Eye (tissue), 1 donor: ENCODE results near the gene GRM7.

Experiments used
- DNase-seq: peaks from one replicate; pipeline ENCODE4 v3.0.0-alpha.2; 2015

GRM7 gene

DNA sequence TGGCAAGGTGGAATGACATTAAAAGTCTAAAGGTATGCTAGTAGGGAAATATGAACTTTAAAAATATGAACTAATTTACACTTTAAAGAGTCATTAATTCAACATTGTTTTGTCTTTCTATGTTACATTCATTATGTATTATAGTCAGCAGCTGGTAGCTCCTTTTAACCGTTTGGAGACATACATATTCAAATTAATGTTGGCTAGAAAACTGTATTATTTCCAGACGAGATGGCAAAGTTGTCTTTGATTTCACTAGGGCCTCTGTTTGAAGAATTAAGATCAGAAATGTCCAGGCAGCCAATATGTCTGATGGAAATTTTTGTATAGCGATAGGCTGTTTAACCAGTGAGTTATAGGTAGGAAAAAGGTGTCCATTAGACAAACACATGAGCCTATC lies 817.6 kb downstream of the GRM7 start:
- DNase-seq, result no peak

DNA sequence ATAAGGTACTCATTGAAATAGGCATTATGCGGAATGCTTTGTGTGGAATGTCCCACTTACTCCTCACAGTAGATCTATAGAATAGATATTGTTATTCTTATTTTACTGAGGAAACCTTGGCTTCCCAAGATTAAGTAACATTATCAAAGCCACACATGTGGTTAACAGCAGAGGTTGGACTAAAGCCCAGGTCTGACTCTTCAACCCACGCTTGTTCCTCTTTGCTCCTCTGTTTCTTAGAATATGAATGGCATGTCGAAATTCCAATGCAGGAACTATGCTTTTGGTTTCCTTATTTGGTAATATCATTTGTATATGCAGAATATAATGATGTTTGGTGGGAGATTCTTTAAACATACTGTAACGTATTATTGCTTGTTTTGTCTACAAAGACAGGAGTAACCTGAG lies 821.9 kb downstream of the GRM7 start:
- DNase-seq, result peak; percentile 50

GRCh38 chr3:7683426-7683825 lies 822.5 kb downstream of the GRM7 start:
- DNase-seq, result no peak

- no peak for DNase-seq
Measured at GRCh38 chr3:7684182-7684715, 823.3 kb downstream of the GRM7 start.

GRCh38 chr3:7687428-7688147 lies 826.7 kb downstream of the GRM7 start:
- DNase-seq, result no peak

DNA sequence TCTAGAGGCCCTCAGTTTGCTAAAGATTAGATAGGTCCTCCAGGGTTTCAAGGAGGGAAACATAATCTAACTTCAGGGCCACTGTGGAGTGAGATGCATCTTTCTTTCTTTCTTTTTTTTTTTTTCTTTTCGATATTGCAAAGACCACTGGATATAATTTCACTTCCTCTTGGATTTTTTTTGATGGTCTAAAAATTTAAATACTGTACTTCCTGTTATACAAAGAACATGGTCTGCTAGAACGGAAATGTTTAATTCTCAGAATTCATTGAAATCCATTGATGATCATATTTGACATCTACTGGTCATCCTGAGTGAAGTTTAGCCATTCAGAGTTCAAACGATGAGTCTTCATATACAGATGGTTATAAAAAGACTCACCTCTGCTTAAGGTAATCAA lies 832.0 kb downstream of the GRM7 start:
- DNase-seq, result no peak

- DNase-seq, result no peak
Measured at GRCh38 chr3:7693976-7694375, 833.1 kb downstream of the GRM7 start.

DNA sequence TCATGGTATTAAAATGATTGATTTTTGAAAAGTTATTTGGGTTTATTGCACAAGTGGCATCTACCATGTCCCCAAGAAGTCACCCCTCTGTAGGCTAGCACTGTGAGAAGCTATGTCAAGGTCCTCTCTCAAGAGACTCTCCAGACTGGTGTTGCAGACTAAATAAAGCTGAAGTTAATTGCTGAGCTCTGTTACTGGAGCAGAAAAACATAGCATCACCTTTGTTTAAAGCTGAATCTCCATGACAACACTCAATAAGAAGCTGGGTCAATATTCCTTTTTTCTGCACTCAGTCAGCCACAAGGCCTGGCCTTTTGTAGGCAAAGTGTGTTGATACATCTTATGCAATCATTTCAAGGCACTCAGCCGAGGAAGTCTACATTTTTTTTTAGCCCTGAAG lies 834.1 kb downstream of the GRM7 start:
- DNase-seq, result peak; percentile 69

GRCh38 chr3:7696320-7696719 lies 835.4 kb downstream of the GRM7 start:
- DNase-seq, result peak; percentile 30

- no peak for DNase-seq
Measured at GRCh38 chr3:7697548-7697947, 836.6 kb downstream of the GRM7 start.

GRCh38 chr3:7700539-7700938 lies 839.6 kb downstream of the GRM7 start:
- DNase-seq, result no peak

DNA sequence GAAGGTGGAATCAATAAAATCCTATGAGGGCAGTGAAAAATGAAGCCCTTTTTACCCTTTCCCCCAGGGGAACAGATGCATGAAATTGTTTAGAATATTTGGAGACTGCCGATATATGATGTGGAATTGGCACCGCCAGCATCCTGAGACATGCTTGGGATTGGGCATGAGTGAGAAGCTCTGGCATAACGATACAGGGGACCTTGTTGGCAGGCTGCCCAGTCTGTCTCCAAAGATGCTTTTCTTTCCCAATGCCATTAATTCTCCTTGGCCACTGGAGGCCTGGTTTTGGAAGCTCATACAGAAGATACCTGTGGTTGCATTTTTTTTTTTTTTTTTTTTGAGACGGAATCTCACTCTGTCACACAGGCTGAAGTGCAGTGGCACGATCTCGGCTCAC lies 840.1 kb downstream of the GRM7 start:
- no peak for DNase-seq

GRCh38 chr3:7707187-7707586 lies 846.3 kb downstream of the GRM7 start:
- no peak for DNase-seq

DNA sequence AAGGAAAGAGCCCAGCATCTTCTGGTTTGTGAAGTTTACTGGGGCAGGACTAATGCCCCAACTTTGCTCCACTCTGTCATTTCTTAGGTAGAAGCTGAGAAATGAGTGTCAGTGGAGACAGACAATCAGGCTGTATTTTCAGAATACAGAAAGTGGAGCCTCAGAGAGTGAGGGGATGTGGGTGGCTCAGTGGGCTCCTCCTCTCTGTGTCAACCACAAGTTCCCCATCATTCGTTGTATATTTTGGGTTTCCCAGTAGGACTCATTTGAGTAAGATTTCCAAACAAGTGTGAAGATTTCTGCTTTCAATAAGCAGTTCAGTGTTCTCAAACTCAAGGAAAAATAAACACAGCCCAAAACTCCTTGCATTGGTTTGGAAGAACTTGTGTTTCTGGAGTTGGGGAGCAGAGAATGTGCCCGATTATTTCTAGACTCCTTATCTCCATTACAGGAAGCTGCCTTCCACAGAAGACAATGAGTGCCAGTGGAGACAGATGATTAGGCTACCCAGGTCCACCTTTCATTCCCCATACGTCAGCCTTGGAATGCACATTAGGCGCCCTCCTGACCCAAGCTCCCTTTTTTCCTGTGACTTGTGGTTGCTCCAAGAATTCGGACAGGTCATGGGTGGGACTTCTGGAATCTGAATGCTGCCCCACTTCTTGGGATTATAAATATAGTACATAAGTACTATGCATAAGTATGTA lies 848.6 kb downstream of the GRM7 start:
- DNase-seq, result no peak

DNA sequence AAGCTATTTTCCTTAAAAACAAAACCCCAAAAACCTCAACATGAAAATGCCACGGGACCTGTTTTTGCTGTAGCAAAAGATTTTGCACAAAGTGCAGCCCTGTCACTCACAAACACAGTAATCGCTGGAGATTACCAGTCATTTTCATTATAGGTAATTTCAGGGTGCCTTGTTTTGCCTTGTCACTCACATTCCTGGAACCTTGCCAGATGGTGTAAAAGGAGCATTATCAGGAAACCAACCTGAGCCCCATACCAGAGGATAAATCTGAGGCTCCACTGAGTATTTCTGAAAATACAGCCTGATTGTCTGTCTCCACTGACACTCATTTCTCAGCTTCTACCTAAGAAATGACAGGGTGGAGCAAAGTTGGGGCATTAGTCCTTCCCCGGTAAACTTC lies 849.4 kb downstream of the GRM7 start:
- DNase-seq, result peak; percentile 32

GRCh38 chr3:7713724-7714123 lies 852.8 kb downstream of the GRM7 start:
- DNase-seq, result no peak

DNA sequence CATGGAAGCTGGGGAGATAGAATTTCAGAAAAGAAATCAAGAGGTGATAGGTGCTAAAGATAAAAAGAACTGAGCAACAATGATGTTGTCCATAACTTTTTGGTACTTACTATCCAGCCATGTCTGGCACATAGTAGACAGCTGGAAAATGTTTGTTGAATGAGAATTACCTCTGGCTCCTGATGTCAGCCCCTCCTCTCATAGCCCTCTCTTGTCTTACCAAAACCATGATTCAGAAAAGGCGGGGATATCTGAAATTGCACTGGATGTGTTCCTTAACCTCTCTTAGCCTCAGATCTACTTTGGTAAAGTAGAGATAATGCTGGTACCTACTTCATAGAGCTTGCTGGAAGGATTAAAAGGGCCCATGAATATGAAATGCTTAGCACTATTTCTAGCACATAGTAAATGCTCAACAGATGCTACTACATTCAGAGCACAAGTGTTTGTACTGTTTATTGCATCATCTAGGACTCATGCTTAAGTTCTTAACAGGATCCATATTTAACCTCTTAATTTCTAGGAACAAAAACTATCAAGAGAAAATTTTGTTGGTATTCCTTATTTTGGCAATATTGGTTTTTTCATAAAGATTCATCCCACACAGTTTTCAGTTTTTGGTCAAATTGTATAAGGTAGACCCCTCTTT lies 859.9 kb downstream of the GRM7 start:
- DNase-seq, result no peak

GRCh38 chr3:7721869-7722268 lies 861.0 kb downstream of the GRM7 start:
- DNase-seq, result no peak

DNA sequence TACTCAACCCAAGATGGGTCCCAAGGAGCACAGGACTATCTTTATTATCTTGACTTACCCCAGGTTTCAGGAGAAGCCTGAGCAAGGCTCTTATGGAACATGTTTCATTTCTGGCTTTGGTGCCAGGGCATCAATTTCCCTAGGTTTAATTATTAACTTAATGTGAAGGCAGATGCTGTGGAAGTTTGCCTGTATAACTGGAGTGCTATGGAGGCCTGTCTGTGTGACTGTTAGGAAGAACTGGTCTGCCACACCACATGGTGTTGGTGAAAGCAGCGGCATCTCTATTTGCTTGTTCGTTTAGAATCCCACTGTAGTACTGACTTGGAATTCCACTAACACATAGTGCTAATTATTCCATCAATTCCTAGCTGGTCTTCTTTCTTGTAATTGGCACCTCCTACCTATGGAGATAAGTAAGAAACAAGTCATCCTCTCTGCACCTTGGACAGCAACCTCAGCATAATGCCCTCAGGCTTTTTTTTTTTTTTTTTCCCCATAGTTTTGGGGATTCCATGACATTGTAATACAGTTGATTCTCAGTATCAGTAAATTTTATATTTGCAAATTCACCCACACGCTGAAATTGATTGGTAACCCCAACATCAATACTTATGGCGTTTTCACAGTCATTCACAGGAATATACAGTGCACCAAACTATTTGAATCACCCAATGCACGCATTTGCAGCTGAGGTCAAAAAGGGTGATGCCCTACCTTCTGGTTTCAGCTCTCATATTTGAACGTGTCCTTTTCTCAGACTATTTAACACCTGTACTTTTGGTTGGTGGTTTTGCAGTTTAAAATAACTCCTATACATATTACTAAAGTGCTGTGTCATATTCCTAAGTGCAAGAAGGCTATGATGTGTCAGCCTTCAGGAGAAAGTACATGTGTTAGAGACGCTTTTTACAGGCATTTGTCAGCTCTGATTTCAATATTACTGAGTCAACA lies 867.9 kb downstream of the GRM7 start:
- DNase-seq, result no peak

GRCh38 chr3:7733933-7734332 lies 873.0 kb downstream of the GRM7 start:
- DNase-seq, result no peak

- no peak for DNase-seq
Measured at GRCh38 chr3:7734456-7734855, 873.5 kb downstream of the GRM7 start.

DNA sequence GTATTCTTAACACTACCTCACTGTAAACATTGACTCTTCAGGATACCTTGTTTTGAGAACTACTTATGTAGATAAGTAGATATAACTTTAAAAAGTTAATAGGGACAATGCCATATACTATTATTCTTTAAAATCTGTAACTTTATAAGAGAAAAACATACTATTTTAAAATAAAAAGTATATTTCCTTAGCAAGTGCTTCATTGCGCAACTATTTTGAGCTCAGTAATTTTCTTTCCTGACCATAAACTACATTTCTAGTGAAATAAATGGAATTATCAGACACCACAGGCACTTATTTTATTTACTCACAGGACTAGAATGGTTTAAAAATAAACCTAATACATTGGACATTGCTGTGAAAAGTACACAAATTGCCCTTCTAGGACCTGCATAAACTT lies 876.3 kb downstream of the GRM7 start:
- no peak for DNase-seq

- DNase-seq, result no peak
Measured at GRCh38 chr3:7739754-7740153, 878.8 kb downstream of the GRM7 start.
